GM12878 (cell line): Measurements from ENCODE around the gene WBP4.

Experiments
- E4F1 ChIP-seq: fragments of 450-650 bp; IDR thresholded peaks from 2 replicates; pipeline ENCODE4 v1.6.1; 2018; ENCODE audit warnings: borderline replicate concordance, mild to moderate bottlenecking; ENCODE audit not compliant: partially characterized antibody
- FOXM1 ChIP-seq: IDR thresholded peaks from 2 replicates; pipeline ENCODE4 v1.6.1; 2012; ENCODE audit warnings: low read depth, mild to moderate bottlenecking, inconsistent platforms, low read length, moderate library complexity
- REST ChIP-seq: IDR thresholded peaks from 2 replicates; pipeline ENCODE4 v1.6.1; 2012; ENCODE audit warnings: mild to moderate bottlenecking, low read depth, low read length
- ZBTB33 ChIP-seq: fragments of 450-650 bp; IDR thresholded peaks from 2 replicates; pipeline ENCODE4 v1.6.1; 2017; ENCODE audit warnings: mild to moderate bottlenecking
- ZNF687 ChIP-seq: fragments of 450-650 bp; IDR thresholded peaks from 2 replicates; pipeline ENCODE4 v1.6.1; 2017; ENCODE audit warnings: mild to moderate bottlenecking, moderate library complexity

- TF ChIP-seq REST (no peak), ZBTB33 (no peak), ZNF687 (no peak), FOXM1 (no peak), E4F1 (no peak)
Measured at GRCh38 chr13:41032691-41033376, 28.5 kb upstream of the WBP4 start.
